AG04450 (cell line): ENCODE results near the gene RUSC2. TPM values are rescaled to one million over a fixed set of nuclear protein-coding genes. Genes with fewer than 3 reads are reported as not detected.

Experiments used
- CTCF ChIA-PET: fragments of 300-600, 350-600 bp; formaldehyde crosslinking; extraction: SDS; loops from one replicate; lab custom pipeline; 2022; ENCODE audit warnings: antibody characterized with exemption, inconsistent platforms; lab: Charles Lee
- POLR2A ChIA-PET: fragments of 350-600 bp; formaldehyde crosslinking; extraction: SDS; loops from one replicate; lab custom pipeline; 2021; ENCODE audit warnings: antibody characterized with exemption, inconsistent platforms; lab: Yijun Ruan, JAX
- DNase-seq: peaks from one replicate; pipeline ENCODE4 v3.0.0-alpha.2; 2011; ENCODE audit warnings: low read depth, low spot score
- H3K27ac ChIP-seq: one replicate; pipeline ENCODE4 v1.5.1; 2012; ENCODE audit warnings: low read depth, low read length, control low read depth
- H3K27me3 ChIP-seq: one replicate; pipeline ENCODE4 v1.6.0; 2012; ENCODE audit warnings: low read length; ENCODE audit not compliant: control insufficient read depth, insufficient read depth
- H3K4me3 ChIP-seq: 2 replicates; pipeline ENCODE4 v1.5.1; 2011; ENCODE audit warnings: mild to moderate bottlenecking, low read depth, low read length, control low read depth
- H3K9me3 ChIP-seq: 2 replicates; pipeline ENCODE4 v1.5.1; 2012; ENCODE audit warnings: low read length; ENCODE audit not compliant: control insufficient read depth, insufficient read depth
- polyA plus RNA-seq: library from polyadenylated mRNA; depleted of rRNA; stranded (reverse); fragments of >200 nt; gene quantifications from 2 replicates; pipeline ENCODE4 v1.2.3, GENCODE V29; 2011
- TF ChIP-seq, protein P1 (sequence below): IDR thresholded peaks from 2 replicates; pipeline ENCODE4 v1.5.1; 2011; ENCODE audit warnings: low read depth, low read length, control low read depth, inconsistent platforms

Gene RUSC2
- polyA plus RNA-seq, 1 experiment, result 17.4 TPM

GRCh38 chr9:35517131-35517530 lies 27.2 kb downstream of the RUSC2 start:
- Histone ChIP-seq H3K27me3 (no peaks in the 10 kb centered on the region), H3K27ac (peak overlapping the region; percentile 92), H3K9me3 (no peaks in the 10 kb centered on the region), H3K4me3 (no peak overlapping the region)
- TF ChIP-seq, protein P1, sequence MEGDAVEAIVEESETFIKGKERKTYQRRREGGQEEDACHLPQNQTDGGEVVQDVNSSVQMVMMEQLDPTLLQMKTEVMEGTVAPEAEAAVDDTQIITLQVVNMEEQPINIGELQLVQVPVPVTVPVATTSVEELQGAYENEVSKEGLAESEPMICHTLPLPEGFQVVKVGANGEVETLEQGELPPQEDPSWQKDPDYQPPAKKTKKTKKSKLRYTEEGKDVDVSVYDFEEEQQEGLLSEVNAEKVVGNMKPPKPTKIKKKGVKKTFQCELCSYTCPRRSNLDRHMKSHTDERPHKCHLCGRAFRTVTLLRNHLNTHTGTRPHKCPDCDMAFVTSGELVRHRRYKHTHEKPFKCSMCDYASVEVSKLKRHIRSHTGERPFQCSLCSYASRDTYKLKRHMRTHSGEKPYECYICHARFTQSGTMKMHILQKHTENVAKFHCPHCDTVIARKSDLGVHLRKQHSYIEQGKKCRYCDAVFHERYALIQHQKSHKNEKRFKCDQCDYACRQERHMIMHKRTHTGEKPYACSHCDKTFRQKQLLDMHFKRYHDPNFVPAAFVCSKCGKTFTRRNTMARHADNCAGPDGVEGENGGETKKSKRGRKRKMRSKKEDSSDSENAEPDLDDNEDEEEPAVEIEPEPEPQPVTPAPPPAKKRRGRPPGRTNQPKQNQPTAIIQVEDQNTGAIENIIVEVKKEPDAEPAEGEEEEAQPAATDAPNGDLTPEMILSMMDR, result no peak
- CTCF ChIA-PET, result interaction anchor here (3.2 kb wide), 1 partner anchor 37 kb away, joined by 21 read pairs; no protein-coding TSS in a partner anchor
- no peak for DNase-seq
- POLR2A ChIA-PET, result interaction anchor here (0.7 to 4.1 kb wide), 5 partner anchors 13 to 211 kb away, joined by 3 to 24 read pairs (median 4); partner anchors contain the start of gene RUSC2

GRCh38 chr9:35517552-35518224 lies 27.8 kb downstream of the RUSC2 start:
- Histone ChIP-seq H3K9me3 (no peaks in the 10 kb centered on the region), H3K27me3 (no peaks in the 10 kb centered on the region), H3K27ac (peak overlapping the region; percentile 92), H3K4me3 (no peak overlapping the region)
- TF ChIP-seq, protein P1, result no peak
- CTCF ChIA-PET, result interaction anchor here (0.6 to 3.2 kb wide), 3 partner anchors 28 to 37 kb away, joined by 3 to 21 read pairs (median 4); partner anchors contain the start of gene RUSC2
- POLR2A ChIA-PET, result interaction anchor here (0.6 to 4.1 kb wide), 7 partner anchors 11 to 402 kb away, joined by 4 to 24 read pairs (median 4); partner anchors contain the start of genes ATOSB and RUSC2
- DNase-seq, result no peak

DNA sequence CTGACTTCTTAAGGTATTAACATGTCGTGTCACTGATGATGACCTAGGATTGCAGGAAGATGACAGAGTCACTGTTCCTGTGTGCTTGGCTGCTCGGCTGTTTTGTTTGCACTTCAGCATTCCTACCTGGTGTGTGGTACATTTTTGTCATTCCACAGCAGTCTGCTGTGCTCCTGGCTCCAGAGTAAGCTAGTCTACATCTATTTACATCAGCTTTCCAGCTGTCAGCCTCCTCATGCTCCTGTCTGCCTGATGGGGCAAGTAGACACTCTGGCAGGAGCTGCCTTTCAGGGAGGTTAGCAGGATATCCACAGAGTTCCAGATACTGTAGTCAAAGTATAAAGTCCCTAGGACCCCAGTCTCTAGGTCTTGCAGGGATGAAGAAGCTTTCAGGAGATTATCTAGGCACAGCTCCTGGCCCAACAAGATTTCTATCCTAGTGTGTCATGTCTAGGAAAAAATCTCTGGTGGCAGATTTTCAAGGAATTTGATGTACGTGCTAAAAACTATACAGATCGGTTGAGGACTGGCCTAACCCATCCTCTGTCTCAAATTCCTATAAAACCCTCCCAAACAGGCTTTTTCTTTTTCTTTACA lies 28.4 kb downstream of the RUSC2 start:
- POLR2A ChIA-PET, result interaction anchor here (0.6 to 4.1 kb wide), 8 partner anchors 12 to 442 kb away, joined by 3 to 24 read pairs (median 4); partner anchors contain the start of genes ATOSB and RUSC2
- peak; percentile 88 for DNase-seq
- CTCF ChIA-PET, result interaction anchor here (0.6 to 3.2 kb wide), 3 partner anchors 29 to 37 kb away, joined by 3 to 21 read pairs (median 4); partner anchors contain the start of gene RUSC2
- Histone ChIP-seq H3K9me3 (no peaks in the 10 kb centered on the region), H3K27ac (peak overlapping the region; percentile 92), H3K27me3 (no peaks in the 10 kb centered on the region), H3K4me3 (no peak overlapping the region)
- TF ChIP-seq, protein P1, result no peak

GRCh38 chr9:35518981-35519679 lies 29.2 kb downstream of the RUSC2 start:
- H3K27me3 ChIP-seq, result no peaks in the 10 kb centered on the region
- H3K4me3 ChIP-seq, result no peak overlapping the region
- CTCF ChIA-PET, result interaction anchor here (0.6 to 3.2 kb wide), 6 partner anchors 8 to 1915 kb away, joined by 3 to 21 read pairs (median 3); no protein-coding TSS in a partner anchor
- POLR2A ChIA-PET, result interaction anchor here (0.6 to 4.1 kb wide), 6 partner anchors 9 to 441 kb away, joined by 3 to 24 read pairs (median 6); partner anchors contain the start of genes ATOSB and RUSC2
- H3K27ac ChIP-seq, result peak overlapping the region; percentile 92
- H3K9me3 ChIP-seq, result no peaks in the 10 kb centered on the region
- no peak for DNase-seq
- TF ChIP-seq, protein P1, result no peak
